ENCODE data around the gene ITGB7. TPM values are rescaled to one million over a fixed set of nuclear protein-coding genes. Genes with fewer than 3 reads are reported as not detected.

The ITGB7 gene
- polyA plus RNA-seq, 3 donors = 24.1 to 33.1 (median 28.4) TPM

DNA sequence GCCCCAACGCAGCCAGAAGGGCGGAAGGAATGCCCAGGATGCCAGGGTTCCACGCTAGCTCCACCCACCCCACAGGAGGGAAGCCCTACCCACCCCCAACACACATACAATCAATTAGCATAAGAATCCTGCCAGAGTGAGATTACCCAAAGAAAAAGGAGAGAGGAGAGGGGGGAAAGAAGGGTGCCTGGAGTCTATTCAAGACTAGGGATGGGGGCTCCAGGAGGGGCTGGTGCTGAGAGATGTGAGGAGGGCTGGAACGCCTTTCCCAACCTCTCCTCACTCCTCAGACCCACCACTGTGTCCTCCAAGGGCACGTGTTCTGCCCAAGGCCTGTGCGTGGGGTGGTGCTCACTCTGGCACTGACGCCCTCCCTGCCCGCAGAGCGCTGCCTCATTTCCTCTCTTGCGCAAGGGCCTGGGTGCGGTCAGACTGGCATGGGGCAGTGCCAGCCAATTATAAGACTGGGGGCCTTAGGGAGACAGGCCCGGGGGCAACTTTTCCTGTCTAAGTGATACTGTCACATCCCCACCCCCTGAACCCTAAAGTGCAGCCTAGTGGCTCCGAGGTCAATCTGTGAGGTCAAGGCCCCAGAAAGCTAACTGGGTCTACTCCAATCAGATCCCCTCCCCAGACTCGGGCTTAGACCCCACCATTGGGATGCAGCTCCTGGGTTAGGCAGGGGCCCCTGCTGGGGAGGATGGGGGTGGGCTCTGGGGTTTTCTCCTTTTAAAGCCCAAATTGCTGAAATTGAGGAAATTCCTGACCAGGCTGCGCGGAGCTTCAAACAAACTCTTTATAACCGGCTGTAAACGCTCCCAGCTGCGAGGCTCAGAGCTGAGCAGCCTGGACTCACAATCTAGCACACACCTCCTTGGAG lies 10.2 kb upstream of the ITGB7 start:
- intact Hi-C loops (cut with micrococcal nuclease) = loop anchor here (2.0 to 10.0 kb wide), 4 partner anchors 34 to 288 kb away; partner anchors contain the start of genes AAAS (in 1 of the 2), NPFF (in 1 of the 2) and TARBP2 (in 1 of the 2)
- peak; percentile 81 to 96 (median 88) for DNase-seq
- Mint-ChIP-seq H3K27me3 (ENCODE audit: low read depth in 3 of 3) (peaks cover 5 to 8% (median 7%) of the 10 kb centered on the region in 3 donors), H3K36me3 (peaks cover 36 to 45% of the 10 kb centered on the region in 2 donors), H3K4me1 (peaks cover 75% of the 10 kb centered on the region), H3K9me3 (peaks cover 5 to 9% (median 7%) of the 10 kb centered on the region in 7 donors), H3K27ac (peak overlapping the region; percentile 72 to 99 (median 91)), H3K4me3 (peak overlapping the region; percentile 64 to 87)
- H3K9me3 ChIP-seq (replicated peaks in 1 of 2; ENCODE audit: control insufficient read depth in 1 of 2, insufficient read depth in 1 of 2, low read length in 2 of 2) = peaks cover 0 to 7% of the 10 kb centered on the region in 2 donors
- H3K4me1 ChIP-seq (ENCODE audit: control insufficient read depth in 1 of 2, insufficient read depth in 2 of 2, low read length in 2 of 2) = peaks cover 52 to 75% of the 10 kb centered on the region in 2 donors
- peak overlapping the region in 2 of 3 experiments; percentile 1 to 97 for H3K4me3 ChIP-seq (replicated peaks in 1 of 3; ENCODE audit: low read depth in 2 of 3, low read length in 3 of 3)
- WGBS (ENCODE audit: insufficient coverage) = 4% methylated on average over 15 of the region's 19 CpGs
- H3K79me2 ChIP-seq (ENCODE audit: insufficient read depth, low read length) = peaks cover 21% of the 10 kb centered on the region
- peak overlapping the region; percentile 38 for H3K9ac ChIP-seq (ENCODE audit: insufficient read depth, low read length, poor library complexity, severe bottlenecking)
- H3K27ac ChIP-seq (ENCODE audit: low read depth in 1 of 2, low read length in 2 of 2) = peak overlapping the region; percentile 57 to 79
- H4K20me1 ChIP-seq (ENCODE audit: insufficient read depth, low read length) = no peaks in the 10 kb centered on the region
- peak overlapping the region; percentile 55 for H2AFZ ChIP-seq (ENCODE audit: insufficient read depth, low read depth, low read length, poor library complexity, severe bottlenecking)
- H3K27me3 ChIP-seq (ENCODE audit: control insufficient read depth in 2 of 2, insufficient read depth in 2 of 2, low read length in 2 of 2) = no peaks in the 10 kb centered on the region
- TF ChIP-seq, protein P1, sequence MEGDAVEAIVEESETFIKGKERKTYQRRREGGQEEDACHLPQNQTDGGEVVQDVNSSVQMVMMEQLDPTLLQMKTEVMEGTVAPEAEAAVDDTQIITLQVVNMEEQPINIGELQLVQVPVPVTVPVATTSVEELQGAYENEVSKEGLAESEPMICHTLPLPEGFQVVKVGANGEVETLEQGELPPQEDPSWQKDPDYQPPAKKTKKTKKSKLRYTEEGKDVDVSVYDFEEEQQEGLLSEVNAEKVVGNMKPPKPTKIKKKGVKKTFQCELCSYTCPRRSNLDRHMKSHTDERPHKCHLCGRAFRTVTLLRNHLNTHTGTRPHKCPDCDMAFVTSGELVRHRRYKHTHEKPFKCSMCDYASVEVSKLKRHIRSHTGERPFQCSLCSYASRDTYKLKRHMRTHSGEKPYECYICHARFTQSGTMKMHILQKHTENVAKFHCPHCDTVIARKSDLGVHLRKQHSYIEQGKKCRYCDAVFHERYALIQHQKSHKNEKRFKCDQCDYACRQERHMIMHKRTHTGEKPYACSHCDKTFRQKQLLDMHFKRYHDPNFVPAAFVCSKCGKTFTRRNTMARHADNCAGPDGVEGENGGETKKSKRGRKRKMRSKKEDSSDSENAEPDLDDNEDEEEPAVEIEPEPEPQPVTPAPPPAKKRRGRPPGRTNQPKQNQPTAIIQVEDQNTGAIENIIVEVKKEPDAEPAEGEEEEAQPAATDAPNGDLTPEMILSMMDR (IDR thresholded peaks at IDR 0.05) = no peak
- H3K4me2 ChIP-seq (replicated peaks; ENCODE audit: extremely low read depth, low read length, poor library complexity, severe bottlenecking) = peak overlapping the region; percentile 100
- H3K36me3 ChIP-seq (replicated peaks in 1 of 2; ENCODE audit: control insufficient read depth in 1 of 2, insufficient read depth in 2 of 2, low read length in 2 of 2) = peaks cover 7 to 28% of the 10 kb centered on the region in 2 donors

DNA sequence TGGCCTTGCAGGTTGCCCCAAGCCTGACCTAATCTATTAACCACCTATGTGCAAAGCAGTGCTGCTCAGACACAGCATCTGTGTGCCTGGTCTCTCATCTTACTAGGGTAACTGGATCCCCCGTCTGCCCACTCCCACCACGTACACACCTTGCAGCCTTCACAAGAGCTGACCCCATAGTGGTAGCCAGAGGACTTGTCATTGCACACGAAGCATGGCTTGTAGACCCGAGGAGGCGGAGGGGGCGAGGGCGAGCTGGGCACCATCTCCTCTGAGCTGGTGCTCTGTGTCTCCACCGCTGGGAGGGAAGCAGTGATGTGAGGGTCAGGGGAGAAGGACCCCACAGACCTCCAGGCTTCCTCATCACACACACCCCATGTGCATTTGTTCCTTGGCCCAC lies 8.4 kb upstream of the ITGB7 start:
- Mint-ChIP-seq H3K4me1 (peaks cover 75% of the 10 kb centered on the region), H3K9me3 (peaks cover 5 to 9% (median 7%) of the 10 kb centered on the region in 7 donors), H3K27ac (peak overlapping the region in 3 of 7 donors; percentile 72 to 99 (median 92)), H3K36me3 (peaks cover 47 to 63% of the 10 kb centered on the region in 2 donors), H3K27me3 (ENCODE audit: low read depth in 3 of 3) (peaks cover 5 to 8% (median 7%) of the 10 kb centered on the region in 3 donors), H3K4me3 (no peak overlapping the region)
- no peaks in the 10 kb centered on the region for H3K27me3 ChIP-seq (ENCODE audit: control insufficient read depth in 2 of 2, insufficient read depth in 2 of 2, low read length in 2 of 2)
- peaks cover 10 to 46% of the 10 kb centered on the region in 2 donors for H3K36me3 ChIP-seq (replicated peaks in 1 of 2; ENCODE audit: control insufficient read depth in 1 of 2, insufficient read depth in 2 of 2, low read length in 2 of 2)
- no peak overlapping the region for H3K9ac ChIP-seq (ENCODE audit: insufficient read depth, low read length, poor library complexity, severe bottlenecking)
- intact Hi-C loops (cut with micrococcal nuclease) = loop anchor here (5.0 to 10.0 kb wide), 3 partner anchors 37 to 289 kb away; partner anchors contain the start of genes AAAS (in 1 of the 2), NPFF (in 1 of the 2) and TARBP2 (in 1 of the 2)
- peaks cover 21% of the 10 kb centered on the region for H3K79me2 ChIP-seq (ENCODE audit: insufficient read depth, low read length)
- TF ChIP-seq, protein P1 (IDR thresholded peaks at IDR 0.05) = no peak
- no peaks in the 10 kb centered on the region for H4K20me1 ChIP-seq (ENCODE audit: insufficient read depth, low read length)
- H3K27ac ChIP-seq (ENCODE audit: low read depth in 1 of 2, low read length in 2 of 2) = no peak overlapping the region
- H3K9me3 ChIP-seq (replicated peaks in 1 of 2; ENCODE audit: control insufficient read depth in 1 of 2, insufficient read depth in 1 of 2, low read length in 2 of 2) = peaks cover 0 to 7% of the 10 kb centered on the region in 2 donors
- no peak overlapping the region for H3K4me3 ChIP-seq (replicated peaks in 1 of 3; ENCODE audit: low read depth in 2 of 3, low read length in 3 of 3)
- DNase-seq = no peak
- H3K4me2 ChIP-seq (replicated peaks; ENCODE audit: extremely low read depth, low read length, poor library complexity, severe bottlenecking) = no peak overlapping the region
- H3K4me1 ChIP-seq (ENCODE audit: control insufficient read depth in 1 of 2, insufficient read depth in 2 of 2, low read length in 2 of 2) = peaks cover 43 to 72% of the 10 kb centered on the region in 2 donors
- 90% methylated on average over 2 of the region's 8 CpGs for WGBS (ENCODE audit: insufficient coverage)
- H2AFZ ChIP-seq (ENCODE audit: insufficient read depth, low read depth, low read length, poor library complexity, severe bottlenecking) = no peak overlapping the region

Data from CD14-positive monocyte (primary cell).